Left colon (tissue), 2 donors: Measurements from ENCODE around the gene ZBTB7B. TPM values are rescaled to one million over a fixed set of nuclear protein-coding genes. Genes with fewer than 3 reads are reported as not detected.
A peak's percentile ranks its signal among the peaks of the same experiment; 100 is the strongest.

Source experiments
- ATAC-seq: fragments of 200-7000 bp; cut with Tn5 transposase; one replicate; pipeline ENCODE4 v1.9.1; 2020; ENCODE audit warnings: mild to moderate bottlenecking, moderate library complexity
- DNase-seq, 2 donors: peaks; one replicate each; pipeline ENCODE4 v3.0.0-alpha.2; 2020
- intact Hi-C, 2 donors: fragments of 100-400 bp; cut with DNase I in 1 of 2; cut with micrococcal nuclease in 1 of 2; formaldehyde crosslinking; loops; one replicate each; pipeline versions ENCODE4 v1.11.2 to v1.14.0; 2022; cut with DNase I, micrococcal nuclease
- microRNA-seq, 2 donors: library from miRNA; unstranded; fragments of <30 nt; microRNA quantifications; one replicate each; pipeline versions ENCODE4 v1.1.0 to v1.2.0, GENCODE V29; 2020
- total RNA-seq, 2 donors: library from RNA; stranded (reverse); fragmentation: NEBNext Ultra II Directional; extraction: Animal tissue kit (Norgen Biotek cat#: 25700); gene quantifications; one replicate each; pipeline ENCODE4 v1.2.1, GENCODE V29; 2021
- donor health status: DM: no; HTN: no; CAD: no.
- donor health status: DM: yes; HTN: yes; CAD: no.

The ZBTB7B gene
- total RNA-seq, 2 donors from 2014 or later: 248 to 326 TPM

- intact Hi-C loops: no loop called here
Observed at GRCh38 chr1:155060736-155061135, 58.1 kb downstream of the ZBTB7B start.

GRCh38 chr1:155061381-155062150, 59.0 kb downstream of the ZBTB7B start:
- peak; percentile 33 for ATAC-seq
- intact Hi-C loops: no loop called here
- DNase-seq: peak; percentile 84 to 95

More at GRCh38 chr1:155060736-155061135, 58.1 kb downstream of the ZBTB7B start:
- ATAC-seq: no peak
- DNase-seq: no peak

- no peak for DNase-seq
- ATAC-seq: peak; percentile 1
- intact Hi-C loops: no loop called here
Observed at GRCh38 chr1:155062151-155062686, 59.6 kb downstream of the ZBTB7B start.

GRCh38 chr1:155062702-155063411, 60.3 kb downstream of the ZBTB7B start:
- intact Hi-C loops: no loop called here
- peak; percentile 74 to 85 for DNase-seq

GRCh38 chr1:155063550-155064110, 61.0 kb downstream of the ZBTB7B start, which contains the start of gene EFNA4:
TSS of gene EFNA4 (plus strand) at chr1:155063740. CDS start at chr1:155063824, 84 bp downstream.
- ATAC-seq (peak; percentile 83), DNase-seq (peak; percentile 92)
- intact Hi-C loops: no loop called here

More at GRCh38 chr1:155062702-155063411, 60.3 kb downstream of the ZBTB7B start:
- peak; percentile 64 for ATAC-seq

GRCh38 chr1:155064111-155064831, 61.7 kb downstream of the ZBTB7B start:
- DNase-seq: peak in 1 of 2 donors; percentile 56
- peak; percentile 18 for ATAC-seq
- intact Hi-C loops: no loop called here

GRCh38 chr1:155064832-155065429, 62.3 kb downstream of the ZBTB7B start:
- intact Hi-C loops: no loop called here
- no peak for DNase-seq

GRCh38 chr1:155066777-155067176, 64.2 kb downstream of the ZBTB7B start:
- ATAC-seq: no peak
- DNase-seq: no peak
- intact Hi-C loops: no loop called here

More at GRCh38 chr1:155064832-155065429, 62.3 kb downstream of the ZBTB7B start:
- no peak for ATAC-seq

Small RNA genes within 50 kb of the gene (microRNA-seq; reads per million reads assigned to microRNA genes)
- gene MIR4258: 0 to 2.7 reads per million in 2 donors

Other genes starting within 250 kb of the ZBTB7B start
- gene KCNN3, start 132.5 kb upstream of the ZBTB7B start, total RNA-seq: 1 to 10 TPM in 1 of 2 donors, under 1 TPM in 1; 0.73 to 3.6 TPM
- gene PMVK, start 66.1 kb upstream of the ZBTB7B start, total RNA-seq: 10 to 100 TPM; 33.4 to 34.0 TPM
- gene PBXIP1, start 46.7 kb upstream of the ZBTB7B start, total RNA-seq: 10 to 100 TPM; 33.4 to 61.2 TPM
- gene PYGO2, start 41.0 kb upstream of the ZBTB7B start, total RNA-seq: 10 to 100 TPM; 27.0 to 31.3 TPM
- gene SHC1, start 32.1 kb upstream of the ZBTB7B start, total RNA-seq: 100 to 1,000 TPM in 1 of 2 donors, 10 to 100 TPM in 1; 95.3 to 108 TPM
- gene CKS1B, start 28.1 kb upstream of the ZBTB7B start, total RNA-seq: 10 to 100 TPM; 22.8 to 35.7 TPM
- 10 to 100 TPM; 32.8 to 43.7 TPM for gene FLAD1, start 19.5 kb upstream of the ZBTB7B start, total RNA-seq
- under 1 TPM in 1 of 2 donors, not detected in 1; 0.52 TPM for gene LENEP, start 9.2 kb upstream of the ZBTB7B start, total RNA-seq
- gene DCST2, start 31.0 kb downstream of the ZBTB7B start, total RNA-seq: 1 to 10 TPM; 1.5 to 3.6 TPM
- under 1 TPM in 1 of 2 donors, not detected in 1; 0.21 TPM for gene DCST1, start 31.0 kb downstream of the ZBTB7B start, total RNA-seq
- 100 to 1,000 TPM in 1 of 2 donors, 10 to 100 TPM in 1; 88.9 to 160 TPM for gene ADAM15, start 48.5 kb downstream of the ZBTB7B start, total RNA-seq
- 10 to 100 TPM; 23.0 to 33.5 TPM for gene EFNA4, start 60.9 kb downstream of the ZBTB7B start, total RNA-seq
- 10 to 100 TPM in 1 of 2 donors, 1 to 10 TPM in 1; 7.7 to 23.1 TPM for gene EFNA3, start 76.0 kb downstream of the ZBTB7B start, total RNA-seq
- gene EFNA1, start 125.1 kb downstream of the ZBTB7B start, total RNA-seq: 100 to 1,000 TPM in 1 of 2 donors, 10 to 100 TPM in 1; 63.0 to 176 TPM
- gene SLC50A1, start 133.1 kb downstream of the ZBTB7B start, total RNA-seq: 100 to 1,000 TPM in 1 of 2 donors, 10 to 100 TPM in 1; 70.6 to 107 TPM
- 100 to 1,000 TPM in 1 of 2 donors, 10 to 100 TPM in 1; 93.9 to 131 TPM for gene DPM3, start 137.7 kb downstream of the ZBTB7B start, total RNA-seq
- gene KRTCAP2, start 170.5 kb downstream of the ZBTB7B start, total RNA-seq: 100 to 1,000 TPM; 143 to 164 TPM
- gene TRIM46, start 171.0 kb downstream of the ZBTB7B start, total RNA-seq: under 1 TPM; 0.28 to 0.52 TPM
- 10 to 100 TPM; 20.0 to 20.9 TPM for gene THBS3, start 205.1 kb downstream of the ZBTB7B start, total RNA-seq
- gene MTX1, start 205.9 kb downstream of the ZBTB7B start, total RNA-seq: 10 to 100 TPM; 36.3 to 46.4 TPM